Neural cell (in vitro differentiated cells): ENCODE data around the gene ZNF22.

Experiments used
- CTCF ChIP-seq: fragments of 450-650 bp; IDR thresholded peaks from 2 replicates; pipeline ENCODE4 v1.5.1; 2014; ENCODE audit warnings: antibody characterized with exemption, mild to moderate bottlenecking, moderate library complexity; ENCODE audit not compliant: poor library complexity, severe bottlenecking
- EP300 ChIP-seq: fragments of 450-650 bp; conservative IDR thresholded peaks from 2 replicates; pipeline ENCODE4 v1.6.1; 2014; ENCODE audit warnings: antibody characterized with exemption, mild to moderate bottlenecking, moderate library complexity; ENCODE audit not compliant: poor library complexity, severe bottlenecking
- EZH2 ChIP-seq: fragments of 200-600, 300-800 bp; shearing (Covaris generic), sonication (generic); IDR thresholded peaks from 2 replicates; pipeline ENCODE4 v1.6.1; 2014; ENCODE audit warnings: antibody characterized with exemption, low read length, borderline replicate concordance, mild to moderate bottlenecking; ENCODE audit not compliant: insufficient read depth, poor library complexity, severe bottlenecking
- POLR2AphosphoS5 ChIP-seq: IDR thresholded peaks from 2 replicates; pipeline ENCODE4 v1.6.1; 2012
- RAD21 ChIP-seq: fragments of 450-650 bp; conservative IDR thresholded peaks from 2 replicates; pipeline ENCODE4 v1.6.1; 2014; ENCODE audit warnings: antibody characterized with exemption, mild to moderate bottlenecking, moderate library complexity
- REST ChIP-seq: IDR thresholded peaks from 2 replicates; pipeline ENCODE4 v1.6.1; 2012; ENCODE audit warnings: borderline replicate concordance
- TAF1 ChIP-seq: IDR thresholded peaks from 2 replicates; pipeline ENCODE4 v1.6.1; 2012; ENCODE audit warnings: low read depth

- TF ChIP-seq EP300: no peak
- TF ChIP-seq RAD21: no peak
- TF ChIP-seq POLR2AphosphoS5: no peak
- no peak for TF ChIP-seq CTCF
- TF ChIP-seq EZH2: no peak
- no peak for TF ChIP-seq REST
- no peak for TF ChIP-seq TAF1
Observed at GRCh38 chr10:44966129-44966815, 34.5 kb upstream of the ZNF22 start.
